ENCODE measurements around the gene DGKK. TPM values are rescaled to one million over a fixed set of nuclear protein-coding genes. Genes with fewer than 3 reads are reported as not detected.

DGKK gene
- total and polyA plus RNA-seq, 2 donors (not counting 1 experiment from before 2014, with no cell fraction given) = 0.01 TPM; not detected in 1

GRCh38 chrX:50514811-50515210 is 44.2 kb upstream of the DGKK start:
- WGBS (ENCODE audit: insufficient coverage) = 93% methylated on average over 5 of the region's 7 CpGs
- no peak overlapping the region for H3K9ac ChIP-seq (ENCODE audit: low read length)
- Mint-ChIP-seq H3K9me3 (ENCODE audit: insufficient read depth) (no peaks in the 10 kb centered on the region), H3K27ac (no peak overlapping the region), H3K4me3 (no peak overlapping the region), H3K4me1 (no peaks in the 10 kb centered on the region), H3K27me3 (peaks cover 3% of the 10 kb centered on the region)
- CTCF ChIA-PET = no interaction called here
- H2AFZ ChIP-seq (ENCODE audit: insufficient read depth, low read depth, low read length, poor library complexity, severe bottlenecking) = no peak overlapping the region
- ATAC-seq (ENCODE audit: low read depth) (no peak), DNase-seq (no peak)
- H3K4me1 ChIP-seq (ENCODE audit: control insufficient read depth in 2 of 2, insufficient read depth in 2 of 2, low read length in 2 of 2) = no peaks in the 10 kb centered on the region
- no peak overlapping the region for H3K4me3 ChIP-seq (ENCODE audit: control extremely low read depth in 1 of 5, extremely low read depth in 1 of 5, insufficient read depth in 1 of 5, low read depth in 2 of 5, low read length in 4 of 5)
- H3K79me2 ChIP-seq (ENCODE audit: control insufficient read depth, insufficient read depth, low read length) = no peaks in the 10 kb centered on the region
- H3K27me3 ChIP-seq (replicated peaks in 1 of 4; ENCODE audit: control extremely low read depth in 1 of 4, control insufficient read depth in 3 of 4, insufficient read depth in 4 of 4, low read length in 3 of 4) = no peaks in the 10 kb centered on the region
- POLR2A ChIA-PET = no interaction called here
- no peaks in the 10 kb centered on the region for H4K20me1 ChIP-seq (ENCODE audit: control insufficient read depth, insufficient read depth, low read length, poor library complexity, severe bottlenecking)
- H3K27ac ChIP-seq (ENCODE audit: low read length in 2 of 2) = no peak overlapping the region
- intact Hi-C loops (cut with micrococcal nuclease) = no loop called here
- no peaks in the 10 kb centered on the region for H3K9me3 ChIP-seq (ENCODE audit: control extremely low read depth in 1 of 3, control insufficient read depth in 2 of 3, insufficient read depth in 1 of 3, low read length in 2 of 3)
- H3K4me2 ChIP-seq (replicated peaks; ENCODE audit: low read depth, low read length, poor library complexity, severe bottlenecking) = no peak overlapping the region
- TF ChIP-seq EZH2 (IDR thresholded peaks at IDR 0.05; ENCODE audit: borderline replicate concordance, insufficient read depth, low read depth, low read length, poor library complexity, severe bottlenecking) (no peak), CTCF (IDR thresholded peaks at IDR 0.05) (no peak)
- no peaks in the 10 kb centered on the region for H3K36me3 ChIP-seq (replicated peaks in 1 of 2; ENCODE audit: control extremely low read depth in 1 of 2, control insufficient read depth in 1 of 2, extremely low read depth in 1 of 2, insufficient read depth in 2 of 2, low read length in 1 of 2)

- Histone ChIP-seq H3K27ac (ENCODE audit: low read length in 2 of 2) (no peak overlapping the region), H3K27me3 (replicated peaks in 1 of 4; ENCODE audit: control extremely low read depth in 1 of 4, control insufficient read depth in 3 of 4, insufficient read depth in 4 of 4, low read length in 3 of 4) (no peaks in the 10 kb centered on the region), H3K4me2 (replicated peaks; ENCODE audit: low read depth, low read length, poor library complexity, severe bottlenecking) (no peak overlapping the region), H3K36me3 (replicated peaks in 1 of 2; ENCODE audit: control extremely low read depth in 1 of 2, control insufficient read depth in 1 of 2, extremely low read depth in 1 of 2, insufficient read depth in 2 of 2, low read length in 1 of 2) (no peaks in the 10 kb centered on the region), H3K9me3 (ENCODE audit: control extremely low read depth in 1 of 3, control insufficient read depth in 2 of 3, insufficient read depth in 1 of 3, low read length in 2 of 3) (no peaks in the 10 kb centered on the region), H2AFZ (ENCODE audit: insufficient read depth, low read depth, low read length, poor library complexity, severe bottlenecking) (no peak overlapping the region), H4K20me1 (ENCODE audit: control insufficient read depth, insufficient read depth, low read length, poor library complexity, severe bottlenecking) (no peaks in the 10 kb centered on the region), H3K79me2 (ENCODE audit: control insufficient read depth, insufficient read depth, low read length) (no peaks in the 10 kb centered on the region), H3K4me3 (ENCODE audit: control extremely low read depth in 1 of 5, extremely low read depth in 1 of 5, insufficient read depth in 1 of 5, low read depth in 2 of 5, low read length in 4 of 5) (no peak overlapping the region), H3K9ac (ENCODE audit: low read length) (no peak overlapping the region), H3K4me1 (ENCODE audit: control insufficient read depth in 2 of 2, insufficient read depth in 2 of 2, low read length in 2 of 2) (no peaks in the 10 kb centered on the region)
- DNase-seq (no peak), ATAC-seq (ENCODE audit: low read depth) (no peak)
- Mint-ChIP-seq H3K27ac (no peak overlapping the region), H3K4me1 (no peaks in the 10 kb centered on the region), H3K27me3 (peaks cover 15% of the 10 kb centered on the region), H3K4me3 (no peak overlapping the region), H3K9me3 (ENCODE audit: insufficient read depth) (no peaks in the 10 kb centered on the region)
- no CpG with 5 or more reads among the region's 3 CpGs for WGBS (ENCODE audit: insufficient coverage)
- ChIA-PET POLR2A (no interaction called here), CTCF (no interaction called here)
- TF ChIP-seq EZH2 (IDR thresholded peaks at IDR 0.05; ENCODE audit: borderline replicate concordance, insufficient read depth, low read depth, low read length, poor library complexity, severe bottlenecking) = no peak
- TF ChIP-seq CTCF (IDR thresholded peaks at IDR 0.05) = no peak
- intact Hi-C loops (cut with micrococcal nuclease) = no loop called here
Observed at GRCh38 chrX:50497114-50497513, 26.5 kb upstream of the DGKK start.
